Measurements from ENCODE around the gene S100A3. TPM values are rescaled to one million over a fixed set of nuclear protein-coding genes. Genes with fewer than 3 reads are reported as not detected.
"Not testable (repeated sequence)": the region's sequence is repeated elsewhere in the genome, so short reads cannot be mapped to it uniquely, and the experiment has no call there.

S100A3 gene
- total RNA-seq, 4 donors from 2014 or later, result 1.7 to 3.2 (median 2.7) TPM; not detected in 1

GRCh38 chr1:153525088-153525728, 23.9 kb downstream of the S100A3 start:
- ATAC-seq (ENCODE audit: low FRiP score), result no peak
- DNase-seq (ENCODE audit: low spot score), result no peak
- no peak for TF ChIP-seq CTCF (IDR thresholded peaks at IDR 0.05)

- not testable (repeated sequence) for ATAC-seq (ENCODE audit: low FRiP score); DNase-seq (ENCODE audit: low spot score)
These were observed 26.6 kb downstream of the S100A3 start for GRCh38 chr1:153522353-153523048.

GRCh38 chr1:153521808-153522207, 27.2 kb downstream of the S100A3 start:
- ATAC-seq (ENCODE audit: low FRiP score); DNase-seq (ENCODE audit: low spot score): not testable (repeated sequence)

GRCh38 chr1:153520818-153521476, 28.1 kb downstream of the S100A3 start:
- ATAC-seq (ENCODE audit: low FRiP score), result no peak
- DNase-seq (ENCODE audit: low spot score), result no peak
- TF ChIP-seq CTCF (IDR thresholded peaks at IDR 0.05), result no peak

- not testable (repeated sequence) for DNase-seq (ENCODE audit: low spot score); ATAC-seq (ENCODE audit: low FRiP score)
These were observed 28.8 kb downstream of the S100A3 start for GRCh38 chr1:153520137-153520691.

GRCh38 chr1:153519242-153519641, 29.8 kb downstream of the S100A3 start:
- no peak for DNase-seq (ENCODE audit: low spot score)
- no peak for TF ChIP-seq CTCF (IDR thresholded peaks at IDR 0.05)
- ATAC-seq (ENCODE audit: low FRiP score), result no peak

GRCh38 chr1:153515504-153516394, 33.3 kb downstream of the S100A3 start:
- no peak for TF ChIP-seq CTCF (IDR thresholded peaks at IDR 0.05)
- ATAC-seq (ENCODE audit: low FRiP score) (no peak), DNase-seq (ENCODE audit: low spot score) (no peak)

GRCh38 chr1:153513666-153514065, 35.4 kb downstream of the S100A3 start:
- TF ChIP-seq CTCF (IDR thresholded peaks at IDR 0.05), result no peak
- no peak for ATAC-seq (ENCODE audit: low FRiP score)
- DNase-seq (ENCODE audit: low spot score), result no peak

Data from omental fat pad (tissue), 4 donors.